Upper lobe of left lung (tissue), 6 donors: ENCODE measurements around the gene MMP26. TPM values are rescaled to one million over a fixed set of nuclear protein-coding genes. Genes with fewer than 3 reads are reported as not detected.
"Not testable (repeated sequence)": the region's sequence is repeated elsewhere in the genome, so short reads cannot be mapped to it uniquely, and the experiment has no call there.

ENCODE experiments used
- ATAC-seq, 2 donors: fragments of 200-7000 bp; cut with Tn5 transposase; one replicate each; pipeline ENCODE4 v1.9.1; 2022; ENCODE audit warnings: mild to moderate bottlenecking in 2 of 2, moderate library complexity in 2 of 2; ENCODE audit not compliant: low FRiP score in 2 of 2
- DNase-seq, 2 donors: peaks; one replicate each; pipeline ENCODE4 v3.0.0-alpha.2; 2019 to 2020
- H3K27ac ChIP-seq, 4 donors: fragments of 200-600 bp; sonication (generic); one replicate each; pipeline ENCODE4 v1.5.1; 2016 to 2019
- H3K27me3 ChIP-seq, 4 donors: fragments of 200-600 bp; sonication (generic); one replicate each; pipeline ENCODE4 v1.5.1; 2017 to 2019
- H3K36me3 ChIP-seq, 4 donors: fragments of 200-600 bp; sonication (generic); one replicate each; pipeline ENCODE4 v1.5.1; 2016 to 2019
- H3K4me1 ChIP-seq, 4 donors: fragments of 200-600 bp; sonication (generic); one replicate each; pipeline ENCODE4 v1.5.1; 2018 to 2019
- H3K4me3 ChIP-seq, 4 donors: fragments of 200-600 bp; sonication (generic); one replicate each; pipeline ENCODE4 v1.5.1; 2017 to 2019; ENCODE audit warnings: mild to moderate bottlenecking in 2 of 4, moderate library complexity in 1 of 4
- H3K9me3 ChIP-seq, 4 donors: fragments of 200-600 bp; sonication (generic); one replicate each; pipeline ENCODE4 v1.5.1; 2018 to 2019
- CTCF ChIP-seq, 6 experiments: fragments of 450-650 bp in 4 of 6; fragments of 200-600 bp in 2 of 6; sonication (generic) in 2 of 6; IDR thresholded peaks; one replicate each; pipeline ENCODE4 v1.5.1; 2016 to 2019; ENCODE audit warnings: antibody characterized with exemption in 6 of 6
- EP300 ChIP-seq, 4 donors: sonication (generic); formaldehyde crosslinking; IDR thresholded peaks; one replicate each; pipeline ENCODE4 v1.5.1; 2017; ENCODE audit warnings: antibody characterized with exemption in 4 of 4, control low read depth in 2 of 4
- POLR2A ChIP-seq, 4 donors: fragments of 450-650 bp; IDR thresholded peaks; one replicate each; pipeline ENCODE4 v1.5.1; 2016 to 2017; ENCODE audit warnings: antibody characterized with exemption in 4 of 4, mild to moderate bottlenecking in 2 of 4
- POLR2AphosphoS5 ChIP-seq, 2 donors: sonication (generic); formaldehyde crosslinking; IDR thresholded peaks; one replicate each; pipeline ENCODE4 v1.5.1; 2017; ENCODE audit warnings: antibody characterized with exemption in 2 of 2
- WGBS, 2 donors: methylation state at CpG; one replicate each; pipeline ENCODE4 v1.1.5; 2017 to 2018; 5-methylcytosine and 5-hydroxymethylcytosine counted together
- total RNA-seq, 6 donors: library from RNA; depleted of rRNA in 4 of 6; stranded (reverse); fragments of >200 nt in 4 of 6; gene quantifications; one replicate each; pipeline versions ENCODE4 v1.1.0 to v1.2.1, GENCODE V29; 2016 to 2021
- donor health status: DM: no; HTN: no; CAD: no; lungs with moderate emphysema.
- donor health status: DM: no; HTN: yes; CAD: no; lungs with severe emphysema.

The MMP26 gene
- total RNA-seq, 6 donors from 2014 or later: not detected

GRCh38 chr11:4714300-4714699, 9.7 kb downstream of the MMP26 start:
- Histone ChIP-seq H3K36me3 (no peaks in the 10 kb centered on the region), H3K27me3 (no peaks in the 10 kb centered on the region), H3K4me3 (no peak overlapping the region), H3K4me1 (no peaks in the 10 kb centered on the region), H3K27ac (no peak overlapping the region), H3K9me3 (no peaks in the 10 kb centered on the region)
- DNase-seq: no peak
- no peak for TF ChIP-seq CTCF (IDR thresholded peaks at IDR 0.05)
- TF ChIP-seq POLR2A (IDR thresholded peaks at IDR 0.05): no peak
- TF ChIP-seq EP300 (IDR thresholded peaks at IDR 0.05): no peak
- no peak for TF ChIP-seq POLR2AphosphoS5 (IDR thresholded peaks at IDR 0.05)
- no peak for ATAC-seq
- 80% methylated on average over 5 of the region's 5 CpGs for WGBS, 2 donors

- H3K4me1 ChIP-seq, H3K27me3 ChIP-seq, H3K9me3 ChIP-seq, H3K27ac ChIP-seq, ATAC-seq, H3K4me3 ChIP-seq, H3K36me3 ChIP-seq: not testable (repeated sequence)
- peak in 1 of 2 donors; percentile 69 for DNase-seq
- 90 to 94% methylated on average over 23 to 33 of the region's 33 CpGs for WGBS, 2 donors
Observed at GRCh38 chr11:4722616-4723534, 18.3 kb downstream of the MMP26 start.

GRCh38 chr11:4727171-4727570, 22.6 kb downstream of the MMP26 start:
- Histone ChIP-seq H3K4me3 (no peak overlapping the region), H3K27ac (no peak overlapping the region), H3K4me1 (no peaks in the 10 kb centered on the region), H3K27me3 (no peaks in the 10 kb centered on the region), H3K36me3 (no peaks in the 10 kb centered on the region), H3K9me3 (no peaks in the 10 kb centered on the region)
- WGBS, 2 donors: 86 to 89% methylated on average over 2 of the region's 2 CpGs
- no peak for TF ChIP-seq CTCF (IDR thresholded peaks at IDR 0.05)
- no peak for TF ChIP-seq POLR2A (IDR thresholded peaks at IDR 0.05)
- TF ChIP-seq EP300 (IDR thresholded peaks at IDR 0.05): no peak
- no peak for TF ChIP-seq POLR2AphosphoS5 (IDR thresholded peaks at IDR 0.05)
- ATAC-seq (no peak), DNase-seq (no peak)

GRCh38 chr11:4740735-4741134, 36.2 kb downstream of the MMP26 start:
- Histone ChIP-seq H3K4me1 (no peaks in the 10 kb centered on the region), H3K27me3 (no peaks in the 10 kb centered on the region), H3K4me3 (no peak overlapping the region), H3K36me3 (no peaks in the 10 kb centered on the region), H3K27ac (no peak overlapping the region), H3K9me3 (no peaks in the 10 kb centered on the region)
- TF ChIP-seq CTCF (IDR thresholded peaks at IDR 0.05) (no peak), EP300 (IDR thresholded peaks at IDR 0.05) (no peak), POLR2A (IDR thresholded peaks at IDR 0.05) (no peak), POLR2AphosphoS5 (IDR thresholded peaks at IDR 0.05) (no peak)
- 87 to 90% methylated on average over 2 of the region's 2 CpGs for WGBS, 2 donors
- DNase-seq: no peak
- ATAC-seq: no peak

- no peak for ATAC-seq
- TF ChIP-seq EP300 (IDR thresholded peaks at IDR 0.05) (no peak), POLR2AphosphoS5 (IDR thresholded peaks at IDR 0.05) (no peak), POLR2A (IDR thresholded peaks at IDR 0.05) (no peak), CTCF (IDR thresholded peaks at IDR 0.05) (no peak)
- DNase-seq: no peak
Observed at GRCh38 chr11:4748438-4748837, 43.9 kb downstream of the MMP26 start.

More at GRCh38 chr11:4748438-4748837, 43.9 kb downstream of the MMP26 start:
- H3K27ac ChIP-seq: no peak overlapping the region
- WGBS, 2 donors: 70 to 76% methylated on average over 6 of the region's 6 CpGs
- H3K4me3 ChIP-seq: no peak overlapping the region
- H3K36me3 ChIP-seq: no peaks in the 10 kb centered on the region
- H3K9me3 ChIP-seq: no peaks in the 10 kb centered on the region
- no peaks in the 10 kb centered on the region for H3K27me3 ChIP-seq
- H3K4me1 ChIP-seq: no peaks in the 10 kb centered on the region
